Measurements from ENCODE around the gene DMD. TPM values are rescaled to one million over a fixed set of nuclear protein-coding genes. Genes with fewer than 3 reads are reported as not detected.

DMD gene
- total RNA-seq, 4 donors from 2014 or later: 27.7 to 54.7 (median 34.4) TPM

- ATAC-seq (ENCODE audit: low FRiP score) (no peak), DNase-seq (ENCODE audit: low spot score) (no peak)
- TF ChIP-seq CTCF (IDR thresholded peaks at IDR 0.05): no peak
Measured at GRCh38 chrX:33045882-33046281, 165.5 kb downstream of the DMD start.

- ATAC-seq (ENCODE audit: low FRiP score): no peak
Measured at GRCh38 chrX:33045245-33045644, 166.1 kb downstream of the DMD start.

GRCh38 chrX:33041141-33041540 lies 170.2 kb downstream of the DMD start:
- DNase-seq (ENCODE audit: low spot score): no peak
- no peak for ATAC-seq (ENCODE audit: low FRiP score)
- TF ChIP-seq CTCF (IDR thresholded peaks at IDR 0.05): no peak

More at GRCh38 chrX:33045245-33045644, 166.1 kb downstream of the DMD start:
- no peak for TF ChIP-seq CTCF (IDR thresholded peaks at IDR 0.05)
- DNase-seq (ENCODE audit: low spot score): no peak

- DNase-seq (ENCODE audit: low spot score): no peak
- TF ChIP-seq CTCF (IDR thresholded peaks at IDR 0.05): no peak
- ATAC-seq (ENCODE audit: low FRiP score): no peak
Measured at GRCh38 chrX:33032700-33033099, 178.6 kb downstream of the DMD start.

GRCh38 chrX:33014949-33015348 lies 196.4 kb downstream of the DMD start:
- ATAC-seq (ENCODE audit: low FRiP score) (no peak), DNase-seq (ENCODE audit: low spot score) (no peak)
- no peak for TF ChIP-seq CTCF (IDR thresholded peaks at IDR 0.05)

- DNase-seq (ENCODE audit: low spot score) (no peak), ATAC-seq (ENCODE audit: low FRiP score) (no peak)
- no peak for TF ChIP-seq CTCF (IDR thresholded peaks at IDR 0.05)
Measured at GRCh38 chrX:33014086-33014485, 197.3 kb downstream of the DMD start.

- no peak for TF ChIP-seq CTCF (IDR thresholded peaks at IDR 0.05)
- no peak for ATAC-seq (ENCODE audit: low FRiP score)
Measured at GRCh38 chrX:33001107-33001506, 210.2 kb downstream of the DMD start.

More at GRCh38 chrX:33001107-33001506, 210.2 kb downstream of the DMD start:
- DNase-seq (ENCODE audit: low spot score): no peak
